Measurements from ENCODE around the gene DMTF1. TPM values are rescaled to one million over a fixed set of nuclear protein-coding genes. Genes with fewer than 3 reads are reported as not detected.

Gene DMTF1
- total RNA-seq, 4 donors from 2014 or later = 125 to 174 (median 146) TPM

GRCh38 chr7:87154569-87154968 lies 2.3 kb downstream of the DMTF1 start:
- no peak for DNase-seq
- peak overlapping the region in 1 of 3 donors; percentile 52 for H3K4me3 ChIP-seq (replicated peaks in 1 of 3)
- peak overlapping the region in 1 of 3 donors; percentile 9 for H3K27ac ChIP-seq
- H3K27me3 ChIP-seq = no peaks in the 10 kb centered on the region
- no peaks in the 10 kb centered on the region for H3K9me3 ChIP-seq
- intact Hi-C loops (cut with DNase I) = loop anchor here (5.0 kb wide), 1 partner anchor 78 kb away; no protein-coding TSS in a partner anchor
- TF ChIP-seq POLR2A (IDR thresholded peaks at IDR 0.05) (no peak), CTCF (IDR thresholded peaks at IDR 0.05) (no peak)
- peaks cover 43 to 52% of the 10 kb centered on the region in 2 donors for H3K4me1 ChIP-seq
- WGBS, 2 donors = 34 to 39% methylated on average over 3 of the region's 3 CpGs
- no peaks in the 10 kb centered on the region for H3K36me3 ChIP-seq

DNA sequence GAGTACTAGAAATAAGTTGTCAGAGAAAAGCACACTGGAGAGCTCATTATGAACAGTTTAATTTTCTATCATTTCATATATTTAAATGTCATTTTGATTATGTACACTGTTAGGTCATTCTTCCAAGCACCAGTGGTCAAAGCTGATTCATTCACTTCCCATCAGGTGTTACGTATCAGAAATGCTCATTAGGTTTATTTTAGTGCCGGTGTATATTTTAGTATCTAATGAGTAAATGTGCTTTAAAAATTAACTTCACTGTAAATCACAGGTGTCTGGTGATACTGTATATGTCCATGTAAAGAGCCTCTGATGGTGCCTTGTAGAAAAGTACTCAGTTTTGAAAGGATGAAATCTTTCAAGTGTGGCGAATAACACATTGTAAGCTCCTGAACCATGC lies 3.5 kb downstream of the DMTF1 start:
- WGBS, 2 donors = 71 to 81% methylated on average over 3 of the region's 3 CpGs
- intact Hi-C loops (cut with DNase I) = no loop called here
- no peaks in the 10 kb centered on the region for H3K9me3 ChIP-seq
- no peak for TF ChIP-seq CTCF (IDR thresholded peaks at IDR 0.05)
- no peak for TF ChIP-seq POLR2A (IDR thresholded peaks at IDR 0.05)
- no peaks in the 10 kb centered on the region for H3K27me3 ChIP-seq
- no peak overlapping the region for H3K27ac ChIP-seq
- H3K4me3 ChIP-seq (replicated peaks in 1 of 3) = no peak overlapping the region
- H3K4me1 ChIP-seq = peaks cover 43 to 52% of the 10 kb centered on the region in 2 donors
- no peak for DNase-seq
- H3K36me3 ChIP-seq = no peaks in the 10 kb centered on the region

- Histone ChIP-seq H3K27me3 (no peaks in the 10 kb centered on the region), H3K36me3 (no peaks in the 10 kb centered on the region), H3K9me3 (no peaks in the 10 kb centered on the region), H3K27ac (no peak overlapping the region), H3K4me3 (replicated peaks in 1 of 3) (no peak overlapping the region), H3K4me1 (peaks cover 36 to 52% of the 10 kb centered on the region in 2 donors)
- no peak for TF ChIP-seq CTCF (IDR thresholded peaks at IDR 0.05)
- WGBS, 2 donors = 69 to 73% methylated on average over 2 of the region's 2 CpGs
- DNase-seq = no peak
- intact Hi-C loops (cut with DNase I) = no loop called here
Observed at GRCh38 chr7:87156709-87157108, 4.5 kb downstream of the DMTF1 start.

GRCh38 chr7:87159538-87159937 lies 7.3 kb downstream of the DMTF1 start:
- 85 to 86% methylated on average over 2 of the region's 2 CpGs for WGBS, 2 donors
- intact Hi-C loops (cut with DNase I) = no loop called here
- TF ChIP-seq CTCF (IDR thresholded peaks at IDR 0.05) (no peak), POLR2A (IDR thresholded peaks at IDR 0.05) (no peak)
- peaks cover 0 to 3% of the 10 kb centered on the region in 2 donors for H3K36me3 ChIP-seq
- no peaks in the 10 kb centered on the region for H3K27me3 ChIP-seq
- no peak for DNase-seq
- H3K27ac ChIP-seq = no peak overlapping the region
- H3K4me1 ChIP-seq = peaks cover 29 to 41% of the 10 kb centered on the region in 2 donors
- no peak overlapping the region for H3K4me3 ChIP-seq (replicated peaks in 1 of 3)
- no peaks in the 10 kb centered on the region for H3K9me3 ChIP-seq

- H3K9me3 ChIP-seq = no peaks in the 10 kb centered on the region
- H3K4me1 ChIP-seq = peaks cover 0 to 2% of the 10 kb centered on the region in 2 donors
- no peaks in the 10 kb centered on the region for H3K27me3 ChIP-seq
- no peak overlapping the region for H3K4me3 ChIP-seq (replicated peaks in 1 of 3)
- 86 to 92% methylated on average over 2 of the region's 2 CpGs for WGBS, 2 donors
- H3K36me3 ChIP-seq = peaks cover 16 to 21% of the 10 kb centered on the region in 2 donors
- intact Hi-C loops (cut with DNase I) = no loop called here
- H3K27ac ChIP-seq = no peak overlapping the region
- TF ChIP-seq CTCF (IDR thresholded peaks at IDR 0.05) (no peak), POLR2A (IDR thresholded peaks at IDR 0.05) (no peak)
- DNase-seq = no peak
Observed at GRCh38 chr7:87164433-87164832, 12.2 kb downstream of the DMTF1 start.
